Right ventricle myocardium superior (tissue), 1 donor: ENCODE results near the gene IL31RA. TPM values are rescaled to one million over a fixed set of nuclear protein-coding genes. Genes with fewer than 3 reads are reported as not detected.

Experiments
- ATAC-seq: fragments of 200-7000 bp; cut with Tn5 transposase; one replicate; pipeline ENCODE4 v1.9.1; 2020; ENCODE audit warnings: mild to moderate bottlenecking; ENCODE audit not compliant: poor library complexity
- DNase-seq: peaks from one replicate; pipeline ENCODE4 v3.0.0-alpha.2; 2020
- intact Hi-C: fragments of 100-400 bp; cut with DNase I; formaldehyde crosslinking; loops from one replicate; pipeline ENCODE4 v1.11.2; 2022
- total RNA-seq: library from RNA; stranded (reverse); fragmentation: NEBNext Ultra II Directional; extraction: Animal tissue kit (Norgen Biotek cat#: 25700); gene quantifications from one replicate; pipeline ENCODE4 v1.2.1, GENCODE V29; 2021
- donor health status: DM: no; HTN: yes; CAD: no; lungs with severe emphysema.

Gene IL31RA
- total RNA-seq, 1 donor from 2014 or later = not detected

- intact Hi-C loops = no loop called here
- ATAC-seq = no peak
These were observed 5.5 kb downstream of the IL31RA start for GRCh38 chr5:55856516-55857246.

GRCh38 chr5:55857247-55857640 is 6.1 kb downstream of the IL31RA start:
- ATAC-seq = no peak
- intact Hi-C loops = no loop called here
- DNase-seq = no peak

More at GRCh38 chr5:55856516-55857246, 5.5 kb downstream of the IL31RA start:
- DNase-seq = no peak

GRCh38 chr5:55858104-55858503 is 6.9 kb downstream of the IL31RA start:
- ATAC-seq (no peak), DNase-seq (no peak)
- intact Hi-C loops = no loop called here

- no peak for DNase-seq
- intact Hi-C loops = no loop called here
- no peak for ATAC-seq
These were observed 9.1 kb downstream of the IL31RA start for GRCh38 chr5:55860288-55860687.

- ATAC-seq (no peak), DNase-seq (no peak)
- intact Hi-C loops = no loop called here
These were observed 9.6 kb downstream of the IL31RA start for GRCh38 chr5:55860709-55861108.

GRCh38 chr5:55864606-55865541 is 13.7 kb downstream of the IL31RA start:
- intact Hi-C loops = no loop called here
- ATAC-seq (no peak), DNase-seq (no peak)

- ATAC-seq (no peak), DNase-seq (no peak)
- intact Hi-C loops = no loop called here
These were observed 14.7 kb downstream of the IL31RA start for GRCh38 chr5:55865831-55866230.

- intact Hi-C loops = no loop called here
- no peak for DNase-seq
- ATAC-seq = no peak
These were observed 15.3 kb downstream of the IL31RA start for GRCh38 chr5:55866485-55866884.

GRCh38 chr5:55866934-55867333 is 15.8 kb downstream of the IL31RA start:
- intact Hi-C loops = no loop called here
- no peak for DNase-seq
- ATAC-seq = no peak

- ATAC-seq = no peak
- DNase-seq = no peak
- intact Hi-C loops = no loop called here
These were observed 17.7 kb downstream of the IL31RA start for GRCh38 chr5:55868846-55869245.

GRCh38 chr5:55869847-55870246 is 18.7 kb downstream of the IL31RA start:
- ATAC-seq (no peak), DNase-seq (no peak)
- intact Hi-C loops = no loop called here

GRCh38 chr5:55873234-55873633 is 22.1 kb downstream of the IL31RA start:
- DNase-seq = no peak
- intact Hi-C loops = no loop called here
- ATAC-seq = no peak

- no peak for ATAC-seq
- no peak for DNase-seq
- intact Hi-C loops = no loop called here
These were observed 26.5 kb downstream of the IL31RA start for GRCh38 chr5:55877655-55878054.

GRCh38 chr5:55880453-55880852 is 29.3 kb downstream of the IL31RA start:
- intact Hi-C loops = no loop called here
- no peak for ATAC-seq
- DNase-seq = no peak

- intact Hi-C loops = no loop called here
- ATAC-seq (no peak), DNase-seq (no peak)
These were observed 34.2 kb downstream of the IL31RA start for GRCh38 chr5:55885359-55885758.

GRCh38 chr5:55888205-55888604 is 37.0 kb downstream of the IL31RA start:
- no peak for ATAC-seq
- intact Hi-C loops = no loop called here
- DNase-seq = no peak

- intact Hi-C loops = no loop called here
- DNase-seq (no peak), ATAC-seq (no peak)
These were observed 41.3 kb downstream of the IL31RA start for GRCh38 chr5:55892479-55892878.

- ATAC-seq = no peak
- intact Hi-C loops = no loop called here
- no peak for DNase-seq
These were observed 43.0 kb downstream of the IL31RA start for GRCh38 chr5:55894135-55894534.

GRCh38 chr5:55895346-55895745 is 44.2 kb downstream of the IL31RA start:
- ATAC-seq (no peak), DNase-seq (no peak)
- intact Hi-C loops = no loop called here

- intact Hi-C loops = no loop called here
- no peak for ATAC-seq
- DNase-seq = no peak
These were observed 45.1 kb downstream of the IL31RA start for GRCh38 chr5:55896238-55896637.
